ENCODE data around the gene CDC42EP1. TPM values are rescaled to one million over a fixed set of nuclear protein-coding genes. Genes with fewer than 3 reads are reported as not detected.
"Not testable (repeated sequence)": the region's sequence is repeated elsewhere in the genome, so short reads cannot be mapped to it uniquely, and the experiment has no call there.

Gene CDC42EP1
- total RNA-seq, 4 donors from 2014 or later: 44.4 to 80.1 (median 70.5) TPM

GRCh38 chr22:37607935-37608476 lies 47.7 kb downstream of the CDC42EP1 start:
- intact Hi-C loops (cut with DNase I; ENCODE audit: low total_unique reads): no loop called here

DNA sequence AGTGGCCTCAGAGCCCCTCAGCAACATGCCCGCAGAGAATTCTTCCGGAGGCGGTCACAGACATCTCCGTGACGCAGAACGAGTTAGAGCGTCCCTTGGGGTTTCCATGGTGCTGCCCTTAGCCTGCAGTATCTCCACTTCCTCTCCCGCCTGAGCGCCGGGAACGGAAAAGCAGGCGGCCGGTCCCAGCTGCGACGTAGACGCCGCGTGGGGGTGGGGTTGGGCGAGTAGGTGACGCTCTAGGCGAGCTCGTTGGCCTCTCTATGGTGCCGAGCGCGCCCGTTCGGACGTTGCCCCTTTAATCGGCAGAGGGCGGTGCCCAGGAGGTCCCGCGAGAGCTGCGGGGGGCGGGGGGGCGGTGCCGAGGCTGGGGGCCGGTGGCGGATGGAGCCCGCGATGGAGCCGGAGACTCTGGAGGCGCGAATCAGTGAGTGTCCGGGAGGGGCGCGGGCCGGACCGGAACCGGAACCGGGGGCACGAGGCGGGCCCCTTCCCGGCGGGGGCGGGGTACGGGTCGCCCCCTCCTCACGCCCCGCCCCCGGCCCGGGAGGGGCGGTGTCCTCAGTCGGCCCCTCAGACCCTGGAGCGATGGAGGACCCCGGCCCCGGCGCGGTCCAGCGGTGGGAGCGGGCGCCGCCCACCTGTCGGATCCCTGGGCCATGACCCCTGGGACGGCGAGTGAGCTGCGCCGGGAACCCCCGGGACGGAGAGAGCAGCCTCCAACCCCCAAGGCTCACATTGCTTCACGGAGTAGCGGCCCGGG lies 48.4 kb downstream of the CDC42EP1 start, which contains the start of gene GGA1:
Gene GGA1 (plus strand): TSS at position 358 of the 763 bp plus-strand sequence. CDS start 27 bp downstream, at position 385.
- DNase-seq (ENCODE audit: low spot score in 2 of 2): peak; percentile 95 to 99
- intact Hi-C loops (cut with DNase I; ENCODE audit: low total_unique reads): no loop called here
- 1 to 2% methylated on average over 37 to 40 of the region's 82 CpGs for WGBS, 2 donors
- peak within 1 kb of the TSS; percentile 55 for H3K4me3 ChIP-seq (ENCODE audit: low read depth, poor library complexity, severe bottlenecking)
- TF ChIP-seq POLR2A (IDR thresholded peaks at IDR 0.05) (no peak), CTCF (IDR thresholded peaks at IDR 0.05) (no peak)

More at GRCh38 chr22:37607935-37608476, 47.7 kb downstream of the CDC42EP1 start:
- peak overlapping the region; percentile 55 for H3K4me3 ChIP-seq (ENCODE audit: low read depth, poor library complexity, severe bottlenecking)
- no peak for DNase-seq (ENCODE audit: low spot score in 2 of 2)
- TF ChIP-seq CTCF (IDR thresholded peaks at IDR 0.05): no peak
- 2% methylated on average over 17 of the region's 17 CpGs for WGBS, 2 donors

- TF ChIP-seq POLR2A (IDR thresholded peaks at IDR 0.05) (no peak), CTCF (IDR thresholded peaks at IDR 0.05) (no peak)
These were observed 49.2 kb downstream of the CDC42EP1 start for GRCh38 chr22:37609240-37610152.

DNA sequence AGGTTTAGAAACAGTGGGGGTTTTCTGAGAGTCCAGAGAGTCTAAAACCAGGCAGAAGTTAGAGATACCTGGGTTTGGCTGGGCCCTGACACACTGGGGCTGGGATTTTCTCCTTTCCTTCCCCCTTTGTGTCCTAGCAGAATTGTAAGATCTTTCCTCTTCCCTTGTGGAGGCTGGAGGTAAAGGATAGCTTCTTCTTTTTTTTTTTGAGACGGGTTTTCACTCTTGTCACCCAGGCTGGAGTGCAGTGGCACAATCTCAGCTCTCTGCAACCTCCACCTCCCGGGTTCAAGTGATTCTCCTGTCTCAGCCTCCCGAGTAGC lies 49.8 kb downstream of the CDC42EP1 start:
- DNase-seq (ENCODE audit: low spot score in 2 of 2); H3K4me3 ChIP-seq (ENCODE audit: low read depth, poor library complexity, severe bottlenecking); intact Hi-C loops (cut with DNase I; ENCODE audit: low total_unique reads): not testable (repeated sequence)
- 79 to 84% methylated on average over 3 of the region's 3 CpGs for WGBS, 2 donors

More at GRCh38 chr22:37609240-37610152, 49.2 kb downstream of the CDC42EP1 start:
- DNase-seq (ENCODE audit: low spot score in 2 of 2): no peak
- intact Hi-C loops (cut with DNase I; ENCODE audit: low total_unique reads): no loop called here
- peak overlapping the region; percentile 55 for H3K4me3 ChIP-seq (ENCODE audit: low read depth, poor library complexity, severe bottlenecking)
- 15 to 18% methylated on average over 21 to 24 of the region's 26 CpGs for WGBS, 2 donors

- TF ChIP-seq POLR2A (IDR thresholded peaks at IDR 0.05): no peak
- TF ChIP-seq CTCF (IDR thresholded peaks at IDR 0.05): no peak
- DNase-seq (ENCODE audit: low spot score in 2 of 2): no peak
- intact Hi-C loops (cut with DNase I; ENCODE audit: low total_unique reads): no loop called here
- 74 to 80% methylated on average over 15 of the region's 15 CpGs for WGBS, 2 donors
- no peak overlapping the region for H3K4me3 ChIP-seq (ENCODE audit: low read depth, poor library complexity, severe bottlenecking)
These were observed 50.3 kb downstream of the CDC42EP1 start for GRCh38 chr22:37610480-37611129.
